Measurements from ENCODE around the gene APOBEC3C. TPM values are rescaled to one million over a fixed set of nuclear protein-coding genes. Genes with fewer than 3 reads are reported as not detected.
"Not testable (repeated sequence)": the region's sequence is repeated elsewhere in the genome, so short reads cannot be mapped to it uniquely, and the experiment has no call there.

APOBEC3C gene
- total RNA-seq, 1 donor from 2014 or later = 16.2 TPM

- DNase-seq (ENCODE audit: extremely low spot score in 2 of 2) = no peak
- no peak overlapping the region for H3K4me3 ChIP-seq
- no peaks in the 10 kb centered on the region for H3K36me3 ChIP-seq
- no peaks in the 10 kb centered on the region for H3K9me3 ChIP-seq
- intact Hi-C loops (cut with DNase I) = loop anchor here (10.0 kb wide), 1 partner anchor 112 kb away; no protein-coding TSS in a partner anchor
- peaks cover 18% of the 10 kb centered on the region for H3K4me1 ChIP-seq
- no peak overlapping the region for H3K27ac ChIP-seq
- TF ChIP-seq POLR2AphosphoS5 (IDR thresholded peaks at IDR 0.05; ENCODE audit: insufficient read depth in 1 of 2, low read depth in 1 of 2) = no peak
- TF ChIP-seq CTCF (IDR thresholded peaks at IDR 0.05) = no peak
- TF ChIP-seq POLR2A (IDR thresholded peaks at IDR 0.05) = no peak
- no peaks in the 10 kb centered on the region for H3K27me3 ChIP-seq
Observed at GRCh38 chr22:39012533-39013511, 1.2 kb upstream of the APOBEC3C start.

GRCh38 chr22:39013561-39013941 is 506 bp upstream of the APOBEC3C start:
- H3K4me3 ChIP-seq = peak overlapping the region; percentile 51 to 67
- H3K36me3 ChIP-seq; DNase-seq (ENCODE audit: extremely low spot score in 2 of 2); H3K27me3 ChIP-seq; H3K9me3 ChIP-seq: not testable (repeated sequence)
- intact Hi-C loops (cut with DNase I) = loop anchor here (10.0 kb wide), 1 partner anchor 111 kb away; no protein-coding TSS in a partner anchor
- H3K4me1 ChIP-seq = peaks cover 18% of the 10 kb centered on the region
- peak overlapping the region; percentile 84 for H3K27ac ChIP-seq

- intact Hi-C loops (cut with DNase I) = loop anchor here (10.0 kb wide), 1 partner anchor 110 kb away; no protein-coding TSS in a partner anchor
- not testable (repeated sequence) for H3K27me3 ChIP-seq; DNase-seq (ENCODE audit: extremely low spot score in 2 of 2); H3K36me3 ChIP-seq; H3K9me3 ChIP-seq
- Histone ChIP-seq H3K4me3 (peak overlapping the region; percentile 51 to 67), H3K27ac (peak overlapping the region; percentile 84), H3K4me1 (peaks cover 18% of the 10 kb centered on the region)
Observed at GRCh38 chr22:39014723-39015121, 665 bp downstream of the APOBEC3C start.

- H3K27ac ChIP-seq = no peak overlapping the region
- DNase-seq (ENCODE audit: extremely low spot score in 2 of 2) = no peak
- H3K9me3 ChIP-seq = no peaks in the 10 kb centered on the region
- H3K36me3 ChIP-seq = no peaks in the 10 kb centered on the region
- H3K27me3 ChIP-seq = no peaks in the 10 kb centered on the region
- intact Hi-C loops (cut with DNase I) = loop anchor here (10.0 kb wide), 1 partner anchor 108 kb away; no protein-coding TSS in a partner anchor
- H3K4me3 ChIP-seq = no peak overlapping the region
- no peak for TF ChIP-seq CTCF (IDR thresholded peaks at IDR 0.05)
- TF ChIP-seq POLR2AphosphoS5 (IDR thresholded peaks at IDR 0.05; ENCODE audit: insufficient read depth in 1 of 2, low read depth in 1 of 2) = no peak
- TF ChIP-seq POLR2A (IDR thresholded peaks at IDR 0.05) = no peak
- H3K4me1 ChIP-seq = peaks cover 24% of the 10 kb centered on the region
Observed at GRCh38 chr22:39016592-39016991, 2.5 kb downstream of the APOBEC3C start.

GRCh38 chr22:39017596-39018365 is 3.7 kb downstream of the APOBEC3C start:
- Histone ChIP-seq H3K4me3 (no peak overlapping the region), H3K36me3 (no peaks in the 10 kb centered on the region), H3K27me3 (no peaks in the 10 kb centered on the region), H3K4me1 (peaks cover 33% of the 10 kb centered on the region), H3K9me3 (no peaks in the 10 kb centered on the region), H3K27ac (no peak overlapping the region)
- no peak for TF ChIP-seq POLR2A (IDR thresholded peaks at IDR 0.05)
- no peak for TF ChIP-seq POLR2AphosphoS5 (IDR thresholded peaks at IDR 0.05; ENCODE audit: insufficient read depth in 1 of 2, low read depth in 1 of 2)
- TF ChIP-seq CTCF (IDR thresholded peaks at IDR 0.05) = no peak
- no peak for DNase-seq (ENCODE audit: extremely low spot score in 2 of 2)
- intact Hi-C loops (cut with DNase I) = loop anchor here (10.0 kb wide), 1 partner anchor 107 kb away; no protein-coding TSS in a partner anchor

- H3K9me3 ChIP-seq; H3K36me3 ChIP-seq; DNase-seq (ENCODE audit: extremely low spot score in 2 of 2); H3K27me3 ChIP-seq; intact Hi-C loops (cut with DNase I): not testable (repeated sequence)
- Histone ChIP-seq H3K4me1 (peaks cover 26% of the 10 kb centered on the region), H3K4me3 (peak overlapping the region; percentile 22 to 50), H3K27ac (peak overlapping the region; percentile 90)
Observed at GRCh38 chr22:39020021-39020651, 6.1 kb downstream of the APOBEC3C start.

Measured in vagina (tissue), 2 donors.